ENCODE results near the gene NPEPL1. TPM values are rescaled to one million over a fixed set of nuclear protein-coding genes. Genes with fewer than 3 reads are reported as not detected.

NPEPL1 gene
- total RNA-seq, 1 donor from 2014 or later = 68.3 TPM

DNA sequence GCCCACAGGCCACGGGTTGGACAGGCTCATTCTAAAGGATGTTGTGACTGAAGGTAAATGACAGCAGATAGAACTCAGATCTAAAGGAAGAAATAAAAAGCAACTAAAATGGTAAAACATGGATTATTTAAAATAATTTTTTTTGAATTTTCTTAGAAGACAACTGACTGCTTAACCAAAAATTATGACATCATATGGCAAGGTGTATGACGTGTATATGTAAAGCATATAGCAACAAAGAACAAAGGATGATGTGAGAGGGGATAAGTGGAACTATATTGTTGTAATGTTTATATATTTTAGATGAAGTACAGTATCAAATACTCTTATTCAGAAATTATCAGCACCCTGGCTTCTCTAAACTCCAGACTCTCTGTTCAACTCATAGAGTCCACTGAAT is 38.6 kb downstream of the NPEPL1 start:
- H3K27ac ChIP-seq = no peak overlapping the region
- H3K36me3 ChIP-seq = no peaks in the 10 kb centered on the region
- no peaks in the 10 kb centered on the region for H3K4me1 ChIP-seq
- intact Hi-C loops (cut with DNase I) = no loop called here
- no peaks in the 10 kb centered on the region for H3K27me3 ChIP-seq
- no peak for DNase-seq (ENCODE audit: low spot score in 2 of 2)
- H3K4me3 ChIP-seq = no peak overlapping the region
- no peaks in the 10 kb centered on the region for H3K9me3 ChIP-seq
- TF ChIP-seq CTCF (IDR thresholded peaks at IDR 0.05) = no peak

GRCh38 chr20:58737198-58737597 is 44.6 kb downstream of the NPEPL1 start:
- Histone ChIP-seq H3K9me3 (no peaks in the 10 kb centered on the region), H3K27me3 (no peaks in the 10 kb centered on the region), H3K36me3 (no peaks in the 10 kb centered on the region), H3K4me1 (no peaks in the 10 kb centered on the region), H3K27ac (no peak overlapping the region), H3K4me3 (no peak overlapping the region)
- TF ChIP-seq CTCF (IDR thresholded peaks at IDR 0.05) = no peak
- no peak for DNase-seq (ENCODE audit: low spot score in 2 of 2)
- intact Hi-C loops (cut with DNase I) = no loop called here

- intact Hi-C loops (cut with DNase I) = no loop called here
- TF ChIP-seq CTCF (IDR thresholded peaks at IDR 0.05) = no peak
- DNase-seq (ENCODE audit: low spot score in 2 of 2) = peak in 1 of 2 donors; percentile 13
These were observed 48.0 kb downstream of the NPEPL1 start for GRCh38 chr20:58740356-58741308.

GRCh38 chr20:58741384-58741783 is 48.8 kb downstream of the NPEPL1 start:
- Histone ChIP-seq H3K27me3 (no peaks in the 10 kb centered on the region), H3K27ac (no peak overlapping the region), H3K36me3 (no peaks in the 10 kb centered on the region), H3K4me3 (no peak overlapping the region), H3K4me1 (no peaks in the 10 kb centered on the region), H3K9me3 (no peaks in the 10 kb centered on the region)
- peak in 1 of 2 donors; percentile 27 for DNase-seq (ENCODE audit: low spot score in 2 of 2)
- no peak for TF ChIP-seq CTCF (IDR thresholded peaks at IDR 0.05)
- intact Hi-C loops (cut with DNase I) = no loop called here

More at GRCh38 chr20:58740356-58741308, 48.0 kb downstream of the NPEPL1 start:
- Histone ChIP-seq H3K4me1 (no peaks in the 10 kb centered on the region), H3K4me3 (no peak overlapping the region), H3K36me3 (no peaks in the 10 kb centered on the region), H3K27ac (no peak overlapping the region), H3K9me3 (no peaks in the 10 kb centered on the region), H3K27me3 (no peaks in the 10 kb centered on the region)

DNA sequence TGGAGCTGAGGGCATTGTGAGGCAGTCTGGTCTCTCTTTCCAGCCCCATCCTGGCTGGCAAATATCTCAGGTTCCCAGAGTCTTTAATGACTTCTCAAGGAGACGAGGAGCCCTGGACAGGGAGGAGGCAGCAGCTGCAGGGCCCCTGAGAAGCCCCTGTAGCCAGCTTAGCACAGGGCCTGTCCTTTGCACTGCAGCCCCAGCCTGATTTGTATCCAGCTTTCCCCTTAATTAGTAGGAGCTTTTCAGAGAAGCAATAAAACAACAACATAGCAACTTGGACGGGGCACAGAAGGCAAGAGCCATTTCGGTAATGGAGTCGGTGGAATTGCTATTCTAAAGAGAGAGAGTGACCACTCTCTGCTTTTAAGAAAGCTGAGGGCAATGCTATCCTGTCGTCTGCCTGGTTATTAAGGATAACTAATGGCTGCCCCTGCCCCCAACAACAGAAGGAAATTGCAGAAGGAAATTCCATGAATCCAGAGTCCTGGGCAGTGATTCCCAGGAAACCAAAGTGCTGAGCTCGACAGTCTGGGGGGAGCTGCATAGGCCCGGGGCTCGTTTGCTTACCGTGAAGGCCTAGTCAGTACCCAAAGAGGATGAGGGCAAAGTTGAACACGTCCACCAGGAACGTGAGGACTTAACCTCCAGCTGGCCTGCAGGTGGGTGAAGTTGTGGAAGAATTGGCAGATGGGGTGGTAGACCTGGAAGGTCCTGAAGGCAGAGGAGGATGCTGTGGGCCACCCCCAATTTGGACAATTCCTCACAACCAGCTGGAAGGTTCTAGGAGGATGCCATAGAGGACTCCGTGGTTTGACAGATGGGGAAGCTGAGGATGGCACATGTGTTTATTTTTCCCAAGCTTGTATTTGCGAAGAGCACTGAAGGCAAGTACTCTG is 50.3 kb downstream of the NPEPL1 start:
- H3K27ac ChIP-seq = no peak overlapping the region
- DNase-seq (ENCODE audit: low spot score in 2 of 2) = no peak
- TF ChIP-seq CTCF (IDR thresholded peaks at IDR 0.05) = no peak
- no peaks in the 10 kb centered on the region for H3K36me3 ChIP-seq
- no peak overlapping the region for H3K4me3 ChIP-seq
- H3K9me3 ChIP-seq = no peaks in the 10 kb centered on the region
- H3K4me1 ChIP-seq = no peaks in the 10 kb centered on the region
- no peaks in the 10 kb centered on the region for H3K27me3 ChIP-seq
- intact Hi-C loops (cut with DNase I) = no loop called here
